ENCODE results near the gene SPTLC3. TPM values are rescaled to one million over a fixed set of nuclear protein-coding genes. Genes with fewer than 3 reads are reported as not detected.

SPTLC3 gene
- total RNA-seq, 2 experiments from 2014 or later: not detected

DNA sequence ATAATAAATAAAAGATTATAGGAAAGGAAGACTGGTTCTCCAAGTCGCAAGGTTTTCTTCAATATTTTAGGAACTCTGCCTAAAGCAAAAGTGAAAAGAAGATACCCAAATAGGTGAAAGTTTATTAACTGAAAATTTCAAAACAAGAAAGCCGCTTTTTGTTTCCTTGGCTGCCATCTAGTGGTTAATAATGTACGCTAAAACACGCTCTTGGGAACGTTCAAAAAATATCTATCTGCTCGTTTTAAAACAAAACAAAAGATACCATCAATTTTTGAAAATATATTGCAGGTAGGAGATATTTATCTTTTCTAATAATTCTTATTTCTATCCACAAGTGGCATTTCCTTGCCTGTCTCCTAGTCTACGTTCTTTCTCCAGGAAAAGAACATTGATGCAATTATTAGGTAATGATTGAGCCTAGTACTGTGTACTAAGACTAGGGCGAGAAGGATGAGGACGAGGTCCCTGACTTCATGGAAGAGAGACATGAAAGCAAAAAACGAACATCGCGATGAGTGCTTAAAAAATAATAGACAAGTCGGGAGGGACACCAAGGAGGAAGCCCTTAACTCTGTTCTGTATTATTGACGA, 97.2 kb downstream of the SPTLC3 start:
- Histone ChIP-seq H3K4me1 (ENCODE audit: insufficient read depth, low read length, poor library complexity, severe bottlenecking) (no peaks in the 10 kb centered on the region), H3K9me3 (ENCODE audit: low read length) (no peaks in the 10 kb centered on the region), H2AFZ (ENCODE audit: low read length) (no peak overlapping the region), H3K36me3 (ENCODE audit: insufficient read depth, low read length) (no peaks in the 10 kb centered on the region), H3K27ac (ENCODE audit: low read depth, low read length, poor library complexity, severe bottlenecking) (no peak overlapping the region), H4K20me1 (ENCODE audit: insufficient read depth, low read length) (no peaks in the 10 kb centered on the region), H3K4me2 (ENCODE audit: low read length) (no peak overlapping the region), H3K79me2 (ENCODE audit: insufficient read depth, low read depth, low read length) (no peaks in the 10 kb centered on the region), H3K4me3 (ENCODE audit: low read depth, low read length, poor library complexity, severe bottlenecking) (no peak overlapping the region), H3K9me2 (ENCODE audit: insufficient read depth, low read length) (no peaks in the 10 kb centered on the region)
- ChIA-PET POLR2A (no interaction called here), CTCF (ENCODE audit: unreplicated experiment) (no interaction called here)
- no TSS peak for BruUV-seq (replicated peaks)
- TF ChIP-seq, protein P1, sequence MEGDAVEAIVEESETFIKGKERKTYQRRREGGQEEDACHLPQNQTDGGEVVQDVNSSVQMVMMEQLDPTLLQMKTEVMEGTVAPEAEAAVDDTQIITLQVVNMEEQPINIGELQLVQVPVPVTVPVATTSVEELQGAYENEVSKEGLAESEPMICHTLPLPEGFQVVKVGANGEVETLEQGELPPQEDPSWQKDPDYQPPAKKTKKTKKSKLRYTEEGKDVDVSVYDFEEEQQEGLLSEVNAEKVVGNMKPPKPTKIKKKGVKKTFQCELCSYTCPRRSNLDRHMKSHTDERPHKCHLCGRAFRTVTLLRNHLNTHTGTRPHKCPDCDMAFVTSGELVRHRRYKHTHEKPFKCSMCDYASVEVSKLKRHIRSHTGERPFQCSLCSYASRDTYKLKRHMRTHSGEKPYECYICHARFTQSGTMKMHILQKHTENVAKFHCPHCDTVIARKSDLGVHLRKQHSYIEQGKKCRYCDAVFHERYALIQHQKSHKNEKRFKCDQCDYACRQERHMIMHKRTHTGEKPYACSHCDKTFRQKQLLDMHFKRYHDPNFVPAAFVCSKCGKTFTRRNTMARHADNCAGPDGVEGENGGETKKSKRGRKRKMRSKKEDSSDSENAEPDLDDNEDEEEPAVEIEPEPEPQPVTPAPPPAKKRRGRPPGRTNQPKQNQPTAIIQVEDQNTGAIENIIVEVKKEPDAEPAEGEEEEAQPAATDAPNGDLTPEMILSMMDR (conservative IDR thresholded peaks at IDR 0.05; ENCODE audit: low read length): peak; percentile 87
- no peak for TF ChIP-seq EZH2phosphoT487 (IDR thresholded peaks at IDR 0.05; ENCODE audit: borderline replicate concordance, low read depth, low read length)
- intact Hi-C loops (cut with micrococcal nuclease; ENCODE audit: unreplicated experiment): loop anchor here (1.0 to 10.0 kb wide), 3 partner anchors 136 to 271 kb away; no protein-coding TSS in a partner anchor
- peak; percentile 41 for DNase-seq (ENCODE audit: low spot score)

DNA sequence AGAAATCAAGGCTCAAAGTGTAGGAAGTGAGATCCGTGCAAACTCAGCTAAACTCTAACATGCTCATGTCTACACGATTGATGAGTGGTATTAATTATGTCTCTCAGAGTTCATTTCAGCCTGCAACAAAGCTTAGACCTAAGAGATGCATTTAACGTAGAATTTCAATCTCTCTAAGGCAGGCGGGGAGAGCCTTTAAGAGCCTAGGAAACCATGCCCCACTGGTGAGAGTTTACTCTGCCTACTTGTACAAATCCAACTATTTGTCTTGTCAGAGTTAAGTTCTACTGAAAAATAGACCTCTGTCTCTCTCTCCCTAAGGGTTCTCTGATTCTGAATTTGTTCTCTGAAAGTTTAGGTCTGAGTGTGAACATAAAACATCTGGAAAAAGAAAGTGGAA, 100.9 kb downstream of the SPTLC3 start:
- intact Hi-C loops (cut with micrococcal nuclease; ENCODE audit: unreplicated experiment): loop anchor here (10.0 kb wide), 1 partner anchor 275 kb away; no protein-coding TSS in a partner anchor
- Histone ChIP-seq H3K36me3 (ENCODE audit: insufficient read depth, low read length) (no peaks in the 10 kb centered on the region), H3K79me2 (ENCODE audit: insufficient read depth, low read depth, low read length) (no peaks in the 10 kb centered on the region), H3K4me1 (ENCODE audit: insufficient read depth, low read length, poor library complexity, severe bottlenecking) (no peaks in the 10 kb centered on the region), H3K9me3 (ENCODE audit: low read length) (no peaks in the 10 kb centered on the region), H4K20me1 (ENCODE audit: insufficient read depth, low read length) (no peaks in the 10 kb centered on the region), H2AFZ (ENCODE audit: low read length) (no peak overlapping the region), H3K27ac (ENCODE audit: low read depth, low read length, poor library complexity, severe bottlenecking) (no peak overlapping the region), H3K4me3 (ENCODE audit: low read depth, low read length, poor library complexity, severe bottlenecking) (no peak overlapping the region), H3K4me2 (ENCODE audit: low read length) (no peak overlapping the region), H3K9me2 (ENCODE audit: insufficient read depth, low read length) (no peaks in the 10 kb centered on the region)
- DNase-seq (ENCODE audit: low spot score): no peak
- ChIA-PET CTCF (ENCODE audit: unreplicated experiment) (interaction anchor here (0.5 kb wide), 1 partner anchor 186 kb away, joined by 4 read pairs; no protein-coding TSS in a partner anchor), POLR2A (interaction anchor here (1.8 kb wide), 1 partner anchor 13 kb away, joined by 4 read pairs; no protein-coding TSS in a partner anchor)
- no TSS peak for BruUV-seq (replicated peaks)
- TF ChIP-seq, protein P1 (conservative IDR thresholded peaks at IDR 0.05; ENCODE audit: low read length): no peak
- TF ChIP-seq EZH2phosphoT487 (IDR thresholded peaks at IDR 0.05; ENCODE audit: borderline replicate concordance, low read depth, low read length): no peak

DNA sequence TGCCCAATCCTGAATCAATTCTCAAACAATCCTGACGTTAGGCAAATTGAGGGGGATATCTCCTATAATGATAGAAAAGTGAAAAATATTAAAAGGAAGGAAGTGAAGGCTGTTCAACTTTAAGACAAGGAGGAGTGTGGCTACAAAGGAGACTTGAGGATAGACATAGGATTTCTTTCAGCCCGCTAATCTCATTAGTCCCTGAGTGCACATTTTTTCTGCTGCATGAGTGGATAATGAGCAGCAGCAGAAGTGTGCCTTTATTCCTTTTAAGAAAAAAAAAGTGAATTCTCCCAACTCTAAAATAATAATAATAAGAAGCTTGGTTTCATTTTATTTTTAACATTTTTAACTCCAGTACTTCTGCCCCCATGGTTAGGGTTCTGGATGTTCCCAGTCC, 102.0 kb downstream of the SPTLC3 start:
- H4K20me1 ChIP-seq (ENCODE audit: insufficient read depth, low read length): no peaks in the 10 kb centered on the region
- no peak for DNase-seq (ENCODE audit: low spot score)
- H3K79me2 ChIP-seq (ENCODE audit: insufficient read depth, low read depth, low read length): no peaks in the 10 kb centered on the region
- intact Hi-C loops (cut with micrococcal nuclease; ENCODE audit: unreplicated experiment): no loop called here
- no peak overlapping the region for H3K4me3 ChIP-seq (ENCODE audit: low read depth, low read length, poor library complexity, severe bottlenecking)
- H2AFZ ChIP-seq (ENCODE audit: low read length): no peak overlapping the region
- no peaks in the 10 kb centered on the region for H3K9me3 ChIP-seq (ENCODE audit: low read length)
- no peaks in the 10 kb centered on the region for H3K9me2 ChIP-seq (ENCODE audit: insufficient read depth, low read length)
- H3K36me3 ChIP-seq (ENCODE audit: insufficient read depth, low read length): no peaks in the 10 kb centered on the region
- no peaks in the 10 kb centered on the region for H3K4me1 ChIP-seq (ENCODE audit: insufficient read depth, low read length, poor library complexity, severe bottlenecking)
- TF ChIP-seq EZH2phosphoT487 (IDR thresholded peaks at IDR 0.05; ENCODE audit: borderline replicate concordance, low read depth, low read length): no peak
- TF ChIP-seq, protein P1 (conservative IDR thresholded peaks at IDR 0.05; ENCODE audit: low read length): no peak
- no TSS peak for BruUV-seq (replicated peaks)
- ChIA-PET POLR2A (interaction anchor here (0.6 to 1.8 kb wide), 2 partner anchors 14 to 151 kb away, joined by 3 to 4 read pairs; no protein-coding TSS in a partner anchor), CTCF (ENCODE audit: unreplicated experiment) (no interaction called here)
- no peak overlapping the region for H3K27ac ChIP-seq (ENCODE audit: low read depth, low read length, poor library complexity, severe bottlenecking)
- H3K4me2 ChIP-seq (ENCODE audit: low read length): no peak overlapping the region
